HFFc6 (cell line): ENCODE data around the gene PMEPA1. TPM values are rescaled to one million over a fixed set of nuclear protein-coding genes. Genes with fewer than 3 reads are reported as not detected.

ENCODE experiments used
- DNase-seq: peaks from one replicate; pipeline ENCODE4 v3.0.0-alpha.2; 2018
- H3K27ac Mint-ChIP-seq: 2 replicates; pipeline ENCODE4 v1.8.0; 2020; ENCODE audit warnings: mild to moderate bottlenecking, mixed read lengths
- H3K27me3 Mint-ChIP-seq: 2 replicates; pipeline ENCODE4 v1.8.0; 2021; ENCODE audit warnings: mild to moderate bottlenecking, moderate library complexity, mixed read lengths; ENCODE audit not compliant: insufficient read depth
- H3K36me3 Mint-ChIP-seq: 2 replicates; pipeline ENCODE4 v1.8.0; 2021; ENCODE audit warnings: low read depth, mixed read lengths
- H3K4me1 Mint-ChIP-seq: 2 replicates; pipeline ENCODE4 v1.8.0; 2020; ENCODE audit warnings: low read depth, mixed read lengths
- H3K4me3 Mint-ChIP-seq: 2 replicates; pipeline ENCODE4 v1.8.0; 2020; ENCODE audit warnings: mild to moderate bottlenecking, moderate library complexity, mixed read lengths
- H3K9me3 Mint-ChIP-seq: 2 replicates; pipeline ENCODE4 v1.8.0; 2020; ENCODE audit warnings: mild to moderate bottlenecking, mixed read lengths
- total RNA-seq, 6 experiments: library from RNA; stranded (reverse); fragmentation: NEBNext Ultra II Directional; extraction: Animal tissue kit (Norgen Biotek cat#: 25700); gene quantifications; 2 replicates in 1 of 6; 3 replicates in 5 of 6; pipeline ENCODE4 v1.2.3, GENCODE V29; 2021
- TF ChIP-seq, protein P1 (sequence below): fragments of 200-600 bp; sonication (generic); IDR thresholded peaks from 2 replicates; pipeline ENCODE4 v1.5.0; 2021; ENCODE audit warnings: antibody characterized with exemption, mild to moderate bottlenecking

PMEPA1 gene
- total RNA-seq, 6 experiments from 2014 or later = 4.7 to 8.0 (median 5.3) TPM

GRCh38 chr20:57660181-57660921 is 49.5 kb downstream of the PMEPA1 start:
- no peak for DNase-seq
- H3K27me3 Mint-ChIP-seq = no peaks in the 10 kb centered on the region; the same call in 1 of the 2 replicates
- no peaks in the 10 kb centered on the region for H3K9me3 Mint-ChIP-seq
- no peaks in the 10 kb centered on the region for H3K36me3 Mint-ChIP-seq
- H3K27ac Mint-ChIP-seq = no peak overlapping the region
- no peak overlapping the region for H3K4me3 Mint-ChIP-seq
- no peaks in the 10 kb centered on the region for H3K4me1 Mint-ChIP-seq
- TF ChIP-seq, protein P1, sequence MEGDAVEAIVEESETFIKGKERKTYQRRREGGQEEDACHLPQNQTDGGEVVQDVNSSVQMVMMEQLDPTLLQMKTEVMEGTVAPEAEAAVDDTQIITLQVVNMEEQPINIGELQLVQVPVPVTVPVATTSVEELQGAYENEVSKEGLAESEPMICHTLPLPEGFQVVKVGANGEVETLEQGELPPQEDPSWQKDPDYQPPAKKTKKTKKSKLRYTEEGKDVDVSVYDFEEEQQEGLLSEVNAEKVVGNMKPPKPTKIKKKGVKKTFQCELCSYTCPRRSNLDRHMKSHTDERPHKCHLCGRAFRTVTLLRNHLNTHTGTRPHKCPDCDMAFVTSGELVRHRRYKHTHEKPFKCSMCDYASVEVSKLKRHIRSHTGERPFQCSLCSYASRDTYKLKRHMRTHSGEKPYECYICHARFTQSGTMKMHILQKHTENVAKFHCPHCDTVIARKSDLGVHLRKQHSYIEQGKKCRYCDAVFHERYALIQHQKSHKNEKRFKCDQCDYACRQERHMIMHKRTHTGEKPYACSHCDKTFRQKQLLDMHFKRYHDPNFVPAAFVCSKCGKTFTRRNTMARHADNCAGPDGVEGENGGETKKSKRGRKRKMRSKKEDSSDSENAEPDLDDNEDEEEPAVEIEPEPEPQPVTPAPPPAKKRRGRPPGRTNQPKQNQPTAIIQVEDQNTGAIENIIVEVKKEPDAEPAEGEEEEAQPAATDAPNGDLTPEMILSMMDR = no peak

DNA sequence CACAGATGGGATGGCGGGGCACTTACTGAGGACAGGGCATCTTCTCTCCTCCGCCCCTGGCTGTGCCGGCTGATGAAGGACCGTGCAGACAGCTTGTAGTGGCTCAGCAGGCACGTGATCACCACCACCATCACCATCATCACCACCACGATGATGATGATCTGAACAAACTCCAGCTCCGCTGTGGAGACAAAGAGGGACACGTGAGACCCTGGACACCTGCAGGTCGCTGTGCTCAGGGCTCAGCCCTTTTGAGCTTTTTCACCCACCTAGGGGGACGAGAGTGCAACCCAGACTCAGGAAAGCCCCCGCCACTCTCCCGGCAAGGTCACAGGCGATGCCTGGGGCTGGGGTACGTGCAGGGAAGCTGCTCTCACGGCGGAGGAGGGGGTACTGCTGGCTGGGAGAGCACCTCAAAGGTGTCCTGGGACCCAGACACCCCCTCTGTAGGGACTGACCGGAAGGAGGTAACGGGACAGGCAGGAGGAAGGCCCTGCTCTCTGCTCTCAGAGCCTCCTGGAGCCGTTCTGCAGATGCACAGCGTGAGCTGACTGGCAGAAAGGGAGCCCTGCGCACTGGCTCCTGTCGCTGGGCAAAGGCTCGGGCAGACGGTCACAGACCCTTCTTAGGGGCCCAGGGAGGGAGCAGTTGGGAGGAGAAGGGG is 50.2 kb downstream of the PMEPA1 start:
- TF ChIP-seq, protein P1 = no peak
- no peak overlapping the region for H3K27ac Mint-ChIP-seq
- no peaks in the 10 kb centered on the region for H3K36me3 Mint-ChIP-seq
- no peak for DNase-seq
- H3K27me3 Mint-ChIP-seq = no peaks in the 10 kb centered on the region; the same call in 1 of the 2 replicates
- H3K9me3 Mint-ChIP-seq = no peaks in the 10 kb centered on the region
- no peak overlapping the region for H3K4me3 Mint-ChIP-seq
- no peaks in the 10 kb centered on the region for H3K4me1 Mint-ChIP-seq

GRCh38 chr20:57658833-57659516 is 50.8 kb downstream of the PMEPA1 start:
- Mint-ChIP-seq H3K4me3 (no peak overlapping the region), H3K27ac (no peak overlapping the region), H3K4me1 (no peaks in the 10 kb centered on the region), H3K27me3 (no peaks in the 10 kb centered on the region; the same call in 1 of the 2 replicates), H3K9me3 (no peaks in the 10 kb centered on the region), H3K36me3 (no peaks in the 10 kb centered on the region)
- TF ChIP-seq, protein P1 = no peak
- DNase-seq = no peak

DNA sequence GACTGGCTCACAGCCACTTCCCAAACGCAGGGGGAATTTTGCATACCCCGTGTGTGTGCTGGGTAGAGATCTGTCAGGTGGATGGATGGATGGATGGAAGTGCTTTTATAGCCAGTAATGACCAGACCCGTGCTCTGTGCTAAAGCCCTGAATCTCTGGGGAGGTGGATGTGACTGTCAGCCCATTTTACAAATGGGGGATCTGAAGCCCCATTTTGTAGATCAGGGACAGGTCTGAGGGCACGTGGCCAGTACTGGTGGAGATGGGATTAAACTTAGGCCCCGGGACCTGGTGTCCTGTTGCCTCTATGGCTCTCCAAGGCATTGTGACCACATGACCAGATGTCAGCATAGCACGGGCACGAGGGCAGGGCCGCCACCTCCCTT is 51.4 kb downstream of the PMEPA1 start:
- Mint-ChIP-seq H3K27me3 (no peaks in the 10 kb centered on the region; the same call in 1 of the 2 replicates), H3K27ac (no peak overlapping the region), H3K4me1 (no peaks in the 10 kb centered on the region), H3K9me3 (no peaks in the 10 kb centered on the region), H3K36me3 (no peaks in the 10 kb centered on the region), H3K4me3 (no peak overlapping the region)
- TF ChIP-seq, protein P1 = no peak
- DNase-seq = no peak

DNA sequence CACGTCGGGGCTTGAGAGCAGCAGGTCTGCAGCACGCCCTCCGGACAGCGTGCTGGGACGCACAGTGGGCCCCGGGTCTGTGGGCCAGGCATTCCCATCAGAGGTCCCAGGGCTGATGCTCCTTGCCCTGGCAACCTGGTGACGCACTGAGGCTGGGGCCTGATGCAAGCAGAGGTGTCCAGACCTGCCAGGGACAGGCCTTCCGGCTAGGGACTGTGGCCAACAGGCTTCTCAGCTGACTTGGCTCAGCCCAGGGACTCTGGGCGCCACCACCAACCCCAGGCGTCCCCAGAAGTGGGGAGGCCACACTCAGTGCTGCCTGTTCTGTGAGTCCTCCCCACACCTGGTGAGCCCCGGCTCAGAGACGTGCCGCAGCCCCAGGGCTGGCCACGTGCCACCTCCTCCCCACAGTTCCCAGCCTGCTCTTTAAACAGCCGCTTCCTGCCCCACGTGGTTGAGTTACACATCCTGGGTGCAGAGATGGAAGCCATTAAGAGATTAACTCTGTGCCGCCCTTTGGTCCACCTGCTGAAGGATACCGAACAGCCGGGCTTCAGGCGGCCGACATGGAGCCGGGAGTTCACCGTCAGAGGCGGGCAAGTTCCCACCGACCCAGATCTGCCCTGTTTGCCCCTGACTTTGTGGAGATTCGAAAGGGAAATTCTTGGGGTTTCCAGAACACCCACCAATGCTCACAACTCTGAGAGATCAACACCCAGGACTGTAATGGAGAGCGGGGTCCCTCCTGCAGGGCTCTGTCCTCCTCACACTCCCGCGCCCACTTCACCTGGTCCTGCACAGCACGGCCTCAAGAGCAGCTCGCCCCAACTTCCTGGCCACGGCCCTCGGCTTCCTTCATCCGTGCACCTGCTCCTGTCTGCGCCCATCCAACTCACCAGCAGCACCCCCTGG is 52.0 kb downstream of the PMEPA1 start:
- no peak overlapping the region for H3K27ac Mint-ChIP-seq
- TF ChIP-seq, protein P1 = no peak
- no peak overlapping the region for H3K4me3 Mint-ChIP-seq
- H3K4me1 Mint-ChIP-seq = no peaks in the 10 kb centered on the region
- H3K36me3 Mint-ChIP-seq = no peaks in the 10 kb centered on the region
- DNase-seq = no peak
- no peaks in the 10 kb centered on the region; the same call in 1 of the 2 replicates for H3K27me3 Mint-ChIP-seq
- H3K9me3 Mint-ChIP-seq = no peaks in the 10 kb centered on the region
